Osteoblast (primary cell): ENCODE results near the gene MALAT1. TPM values are rescaled to one million over a fixed set of nuclear protein-coding genes. Genes with fewer than 3 reads are reported as not detected.
A peak's percentile ranks its signal among the peaks of the same experiment; 100 is the strongest.

ENCODE experiments used
- DNase-seq: peaks from one replicate; pipeline ENCODE4 v3.0.0; 2011; ENCODE audit warnings: low spot score, mixed read lengths; ENCODE audit not compliant: insufficient read length; ENCODE audit errors: missing footprints
- H2AFZ ChIP-seq: 2 replicates; pipeline ENCODE4 v1.6.0; 2011; ENCODE audit warnings: mild to moderate bottlenecking, low read length
- H3K27ac ChIP-seq: 2 replicates; pipeline ENCODE4 v1.5.1; 2011; ENCODE audit warnings: mild to moderate bottlenecking, low read depth, low read length, moderate library complexity
- H3K27me3 ChIP-seq: 2 replicates; pipeline ENCODE4 v1.6.0; 2012; ENCODE audit warnings: mild to moderate bottlenecking, control low read depth, inconsistent platforms, low read length, moderate library complexity; ENCODE audit not compliant: insufficient read depth
- H3K36me3 ChIP-seq: 2 replicates; pipeline ENCODE4 v1.5.1; 2011; ENCODE audit warnings: mild to moderate bottlenecking, low read length, control low read depth, moderate library complexity; ENCODE audit not compliant: insufficient read depth
- H3K4me1 ChIP-seq: 2 replicates; pipeline ENCODE4 v1.5.1; 2011; ENCODE audit warnings: mild to moderate bottlenecking, low read length, control low read depth, moderate library complexity; ENCODE audit not compliant: insufficient read depth
- H3K4me2 ChIP-seq: 2 replicates; pipeline ENCODE4 v1.6.0; 2011; ENCODE audit warnings: mild to moderate bottlenecking, low read length; ENCODE audit not compliant: insufficient read depth
- H3K4me3 ChIP-seq: fragments of 200-600 bp; sonication (generic); 3 replicates; pipeline ENCODE4 v1.5.1; 2012; ENCODE audit warnings: mild to moderate bottlenecking, low read length, inconsistent platforms; ENCODE audit not compliant: insufficient read depth
- H3K79me2 ChIP-seq: 2 replicates; pipeline ENCODE4 v1.6.0; 2012; ENCODE audit warnings: mild to moderate bottlenecking, low read length, control low read depth, inconsistent platforms; ENCODE audit not compliant: insufficient read depth
- H3K9me3 ChIP-seq: 2 replicates; pipeline ENCODE4 v1.5.1; 2011; ENCODE audit warnings: low read depth, low read length, control low read depth
- H4K20me1 ChIP-seq: 2 replicates; pipeline ENCODE4 v1.6.0; 2012; ENCODE audit warnings: mild to moderate bottlenecking, low read length, control low read depth; ENCODE audit not compliant: insufficient read depth
- total RNA-seq: library from RNA; depleted of rRNA; stranded (reverse); fragments of >200 nt; gene quantifications from 2 replicates; pipeline ENCODE4 v1.2.3, GENCODE V29; 2012
- TF ChIP-seq, protein P1 (sequence below): IDR thresholded peaks from 2 replicates; pipeline ENCODE4 v1.5.1; 2011; ENCODE audit warnings: mild to moderate bottlenecking, low read depth, low read length, moderate library complexity; ENCODE audit errors: extremely low read depth

The MALAT1 gene
- total RNA-seq, 1 donor = 19,002 TPM

DNA sequence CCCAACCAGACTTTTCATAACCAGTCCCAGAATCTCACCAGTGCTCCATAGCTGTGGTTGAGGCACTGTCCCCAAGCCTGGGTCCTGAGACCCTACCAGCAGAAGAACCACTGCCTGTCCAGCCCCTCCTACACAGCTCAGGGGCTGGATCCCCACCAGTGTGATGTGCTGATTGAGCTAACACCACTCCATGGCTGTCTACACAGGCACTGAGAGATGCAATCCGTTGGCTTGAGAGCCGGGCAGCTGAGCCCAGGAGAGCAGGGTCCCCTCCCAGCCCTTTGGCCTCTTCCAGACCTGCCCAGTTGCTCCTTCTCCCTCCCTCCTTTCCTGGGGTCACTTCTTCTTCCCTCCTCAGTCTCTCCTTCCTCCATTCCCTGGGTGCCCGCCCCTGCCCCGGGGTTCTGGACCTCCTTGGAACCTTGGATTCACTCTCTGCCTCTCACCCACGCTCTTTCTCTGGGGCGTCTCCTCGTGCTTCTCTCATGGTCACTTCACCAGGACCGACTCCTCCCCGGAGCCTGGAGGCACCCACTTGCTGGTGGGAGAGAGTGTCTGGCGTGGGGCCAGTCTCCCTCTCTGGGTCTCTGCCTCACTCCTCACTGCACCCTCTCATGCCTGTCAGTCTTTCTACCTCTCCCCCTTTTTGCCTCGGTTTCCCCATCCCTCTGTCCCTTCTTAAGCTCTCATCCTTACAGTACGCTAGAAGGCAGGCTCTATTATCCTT, 25.3 kb downstream of the MALAT1 start:
- Histone ChIP-seq H3K79me2 (peaks cover 35% of the 10 kb centered on the region), H4K20me1 (peaks cover 30% of the 10 kb centered on the region), H3K4me2 (peak overlapping the region; percentile 79), H3K4me3 (peak overlapping the region; percentile 46), H2AFZ (peak overlapping the region; percentile 83), H3K27me3 (no peaks in the 10 kb centered on the region), H3K4me1 (peaks cover 16% of the 10 kb centered on the region), H3K27ac (peak overlapping the region; percentile 32), H3K9me3 (no peaks in the 10 kb centered on the region), H3K36me3 (peaks cover 26% of the 10 kb centered on the region)
- TF ChIP-seq, protein P1, sequence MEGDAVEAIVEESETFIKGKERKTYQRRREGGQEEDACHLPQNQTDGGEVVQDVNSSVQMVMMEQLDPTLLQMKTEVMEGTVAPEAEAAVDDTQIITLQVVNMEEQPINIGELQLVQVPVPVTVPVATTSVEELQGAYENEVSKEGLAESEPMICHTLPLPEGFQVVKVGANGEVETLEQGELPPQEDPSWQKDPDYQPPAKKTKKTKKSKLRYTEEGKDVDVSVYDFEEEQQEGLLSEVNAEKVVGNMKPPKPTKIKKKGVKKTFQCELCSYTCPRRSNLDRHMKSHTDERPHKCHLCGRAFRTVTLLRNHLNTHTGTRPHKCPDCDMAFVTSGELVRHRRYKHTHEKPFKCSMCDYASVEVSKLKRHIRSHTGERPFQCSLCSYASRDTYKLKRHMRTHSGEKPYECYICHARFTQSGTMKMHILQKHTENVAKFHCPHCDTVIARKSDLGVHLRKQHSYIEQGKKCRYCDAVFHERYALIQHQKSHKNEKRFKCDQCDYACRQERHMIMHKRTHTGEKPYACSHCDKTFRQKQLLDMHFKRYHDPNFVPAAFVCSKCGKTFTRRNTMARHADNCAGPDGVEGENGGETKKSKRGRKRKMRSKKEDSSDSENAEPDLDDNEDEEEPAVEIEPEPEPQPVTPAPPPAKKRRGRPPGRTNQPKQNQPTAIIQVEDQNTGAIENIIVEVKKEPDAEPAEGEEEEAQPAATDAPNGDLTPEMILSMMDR = no peak
- DNase-seq = peak; percentile 35

DNA sequence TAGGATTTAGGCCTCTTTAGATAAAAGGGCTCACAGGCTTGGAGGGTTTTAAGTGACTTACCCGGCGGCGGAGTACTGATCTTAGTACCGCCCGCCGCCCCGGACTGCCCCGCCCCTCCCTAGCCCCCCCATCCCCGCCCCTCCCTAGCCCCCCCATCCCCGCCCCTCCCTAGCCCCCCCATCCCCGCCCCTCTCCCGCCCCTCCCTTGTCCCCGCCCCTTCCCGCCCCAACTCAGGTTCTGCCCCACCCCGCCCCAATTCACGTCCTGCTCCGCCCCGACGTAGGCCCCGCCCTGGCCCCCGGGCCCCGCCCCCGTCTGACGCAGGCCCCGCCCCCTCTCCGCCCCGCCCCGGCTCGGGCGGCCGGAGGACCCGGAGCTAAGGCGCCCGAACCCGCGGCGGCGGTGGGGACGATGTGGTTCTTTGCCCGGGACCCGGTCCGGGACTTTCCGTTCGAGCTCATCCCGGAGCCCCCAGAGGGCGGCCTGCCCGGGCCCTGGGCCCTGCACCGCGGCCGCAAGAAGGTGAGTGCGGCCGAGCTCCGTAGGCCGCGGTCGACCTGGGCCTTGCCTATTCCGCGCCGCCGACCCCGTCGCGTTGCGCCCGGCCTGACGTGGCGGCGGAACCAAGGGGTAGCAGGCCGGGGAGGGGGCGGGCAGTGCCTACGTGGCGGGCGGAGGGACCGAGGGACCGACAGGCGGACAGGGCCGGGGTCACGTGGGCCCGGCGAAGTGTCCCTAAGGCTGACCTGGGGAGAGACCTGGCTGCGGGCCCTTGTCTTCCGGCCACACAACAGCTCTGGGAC, 26.1 kb downstream of the MALAT1 start, which contains the start of gene SCYL1:
TSS of gene SCYL1 (plus strand) at position 343 of the 805 bp plus-strand sequence. CDS start at position 414, 71 bp downstream.
- Histone ChIP-seq H4K20me1 (peaks cover 37% of the 10 kb centered on the region), H3K4me3 (peak within 1 kb of the TSS; percentile 95), H3K9me3 (no peaks in the 10 kb centered on the region), H3K36me3 (peaks cover 33% of the 10 kb centered on the region), H3K27ac (peak within 1 kb of the TSS; percentile 75), H3K27me3 (no peaks in the 10 kb centered on the region), H3K4me2 (peak within 1 kb of the TSS; percentile 83), H3K4me1 (peaks cover 16% of the 10 kb centered on the region), H3K79me2 (peaks cover 43% of the 10 kb centered on the region), H2AFZ (peak within 1 kb of the TSS; percentile 83)
- DNase-seq = peak; percentile 98
- TF ChIP-seq, protein P1 = no peak

DNA sequence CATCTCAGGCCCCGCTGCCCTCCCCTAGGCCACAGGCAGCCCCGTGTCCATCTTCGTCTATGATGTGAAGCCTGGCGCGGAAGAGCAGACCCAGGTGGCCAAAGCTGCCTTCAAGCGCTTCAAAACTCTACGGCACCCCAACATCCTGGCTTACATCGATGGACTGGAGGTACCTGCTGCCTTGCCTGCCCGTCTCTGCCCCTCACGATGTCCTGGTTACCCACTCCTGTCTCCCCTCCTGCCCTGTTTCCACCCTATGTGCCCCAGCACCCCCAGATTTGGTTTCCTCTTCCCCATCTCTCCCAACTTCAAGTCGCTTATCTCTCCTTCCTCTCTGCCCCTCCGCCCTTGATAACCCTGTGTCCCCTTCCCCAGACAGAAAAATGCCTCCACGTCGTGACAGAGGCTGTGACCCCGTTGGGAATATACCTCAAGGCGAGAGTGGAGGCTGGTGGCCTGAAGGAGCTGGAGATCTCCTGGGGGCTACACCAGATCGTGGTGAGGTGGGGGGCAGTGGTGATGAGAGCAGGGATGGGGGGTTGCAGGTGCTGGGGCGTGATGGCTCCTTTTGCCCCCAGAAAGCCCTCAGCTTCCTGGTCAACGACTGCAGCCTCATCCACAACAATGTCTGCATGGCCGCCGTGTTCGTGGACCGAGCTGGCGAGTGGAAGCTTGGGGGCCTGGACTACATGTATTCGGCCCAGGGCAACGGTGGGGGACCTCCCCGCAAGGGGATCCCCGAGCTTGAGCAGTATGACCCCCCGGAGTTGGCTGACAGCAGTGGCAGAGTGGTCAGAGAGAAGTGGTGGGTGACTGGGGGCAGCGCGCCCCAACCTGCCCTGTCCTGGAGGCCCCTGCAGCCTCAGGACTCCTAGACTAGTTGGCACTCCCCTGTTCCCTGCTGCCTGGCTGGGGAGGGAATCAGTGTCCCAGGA, 27.0 kb downstream of the MALAT1 start:
- H3K79me2 ChIP-seq = peaks cover 51% of the 10 kb centered on the region
- no peaks in the 10 kb centered on the region for H3K9me3 ChIP-seq
- peak overlapping the region; percentile 95 for H3K4me3 ChIP-seq
- H3K4me1 ChIP-seq = peaks cover 16% of the 10 kb centered on the region
- no peak overlapping the region for H2AFZ ChIP-seq
- DNase-seq = peak; percentile 58
- no peaks in the 10 kb centered on the region for H3K27me3 ChIP-seq
- peaks cover 41% of the 10 kb centered on the region for H3K36me3 ChIP-seq
- H3K4me2 ChIP-seq = peak overlapping the region; percentile 83
- H3K27ac ChIP-seq = peak overlapping the region; percentile 75
- H4K20me1 ChIP-seq = peaks cover 45% of the 10 kb centered on the region
- TF ChIP-seq, protein P1 = no peak
